MM.1S (cell line): ENCODE data around the gene STAT1.

ENCODE experiments used
- DNase-seq: peaks from one replicate; pipeline ENCODE4 v3.0.0-alpha.2; 2015
- H2AFZ ChIP-seq: fragments of 300-600 bp; sonication (generic); 2 replicates; pipeline ENCODE4 v1.6.0; 2016; ENCODE audit warnings: antibody characterized with exemption, low read length
- H3F3A ChIP-seq: fragments of 300-600 bp; sonication (generic); 2 replicates; pipeline ENCODE4 v1.6.1; 2016; ENCODE audit warnings: mild to moderate bottlenecking, antibody characterized with exemption, low read length, moderate library complexity, mixed read lengths; ENCODE audit not compliant: insufficient read depth
- H3K27ac ChIP-seq: fragments of 300-600 bp; sonication (generic); 2 replicates; pipeline ENCODE4 v1.5.1; 2016; ENCODE audit warnings: mild to moderate bottlenecking, low read length
- H3K27me3 ChIP-seq: fragments of 300-600 bp; sonication (generic); replicated peaks from 2 replicates; pipeline ENCODE4 v1.6.0; 2016; ENCODE audit warnings: low read length; ENCODE audit not compliant: insufficient read depth
- H3K36me3 ChIP-seq: fragments of 300-600 bp; sonication (generic); replicated peaks from 2 replicates; pipeline ENCODE4 v1.6.1; 2016; ENCODE audit warnings: mild to moderate bottlenecking, low read length, mixed read lengths; ENCODE audit not compliant: insufficient read depth
- H3K4me1 ChIP-seq: fragments of 300-600 bp; sonication (generic); 2 replicates; pipeline ENCODE4 v1.6.1; 2016; ENCODE audit warnings: low read length, mixed read lengths
- H3K4me2 ChIP-seq: fragments of 300-600 bp; sonication (generic); 2 replicates; pipeline ENCODE4 v1.6.0; 2016; ENCODE audit warnings: low read depth, low read length
- H3K4me3 ChIP-seq: fragments of 300-600 bp; sonication (generic); 2 replicates; pipeline ENCODE4 v1.5.1; 2016; ENCODE audit warnings: low read length, mixed read lengths
- H3K79me2 ChIP-seq: fragments of 300-600 bp; sonication (generic); 2 replicates; pipeline ENCODE4 v1.6.1; 2016; ENCODE audit warnings: mixed run types, low read length, mixed read lengths
- H3K9ac ChIP-seq: fragments of 300-600 bp; sonication (generic); 2 replicates; pipeline ENCODE4 v1.6.1; 2016; ENCODE audit warnings: low read length, mixed read lengths
- H3K9me2 ChIP-seq: fragments of 300-600 bp; sonication (generic); replicated peaks from 2 replicates; pipeline ENCODE4 v1.6.1; 2016; ENCODE audit warnings: mild to moderate bottlenecking, low read length, mixed read lengths; ENCODE audit not compliant: insufficient read depth
- H3K9me3 ChIP-seq: fragments of 300-600 bp; sonication (generic); replicated peaks from 2 replicates; pipeline ENCODE4 v1.6.1; 2016; ENCODE audit warnings: mild to moderate bottlenecking, low read length, mixed read lengths; ENCODE audit not compliant: insufficient read depth
- H4K20me1 ChIP-seq: fragments of 300-600 bp; sonication (generic); 2 replicates; pipeline ENCODE4 v1.6.1; 2016; ENCODE audit warnings: mild to moderate bottlenecking, low read length, moderate library complexity, mixed read lengths; ENCODE audit not compliant: insufficient read depth
- CTCF ChIP-seq: fragments of 300-600 bp; sonication (generic); IDR thresholded peaks from 2 replicates; pipeline ENCODE4 v1.5.1; 2016; ENCODE audit warnings: antibody characterized with exemption, low read length, mixed read lengths
- EZH2 ChIP-seq: fragments of 300-600 bp; sonication (generic); optimal IDR thresholded peaks from 2 replicates; pipeline ENCODE3; 2017; ENCODE audit warnings: low read depth, mild to moderate bottlenecking, antibody characterized with exemption, low read length, mixed read lengths
- EZH2phosphoT487 ChIP-seq: fragments of 300-600 bp; sonication (generic); IDR thresholded peaks from 2 replicates; pipeline ENCODE4 v1.6.1; 2018; ENCODE audit warnings: antibody characterized with exemption, low read length

STAT1 gene

GRCh38 chr2:190973726-190974628 is 40.0 kb downstream of the STAT1 start:
- Histone ChIP-seq H3K9me3 (no peaks in the 10 kb centered on the region), H3K27ac (no peak overlapping the region), H3K4me1 (no peaks in the 10 kb centered on the region), H3K4me3 (no peak overlapping the region), H3K27me3 (no peaks in the 10 kb centered on the region), H3K79me2 (no peaks in the 10 kb centered on the region), H4K20me1 (no peaks in the 10 kb centered on the region), H3K9me2 (no peaks in the 10 kb centered on the region), H2AFZ (no peak overlapping the region), H3K9ac (no peak overlapping the region), H3K36me3 (0 out of 2 replicates have a peak, but pooled peaks cover 10% of the 10 kb centered on the region), H3F3A (no peaks in the 10 kb centered on the region), H3K4me2 (no peak overlapping the region)
- no peak for DNase-seq
- no peak for TF ChIP-seq CTCF
- TF ChIP-seq EZH2, result no peak
- TF ChIP-seq EZH2phosphoT487, result no peak

DNA sequence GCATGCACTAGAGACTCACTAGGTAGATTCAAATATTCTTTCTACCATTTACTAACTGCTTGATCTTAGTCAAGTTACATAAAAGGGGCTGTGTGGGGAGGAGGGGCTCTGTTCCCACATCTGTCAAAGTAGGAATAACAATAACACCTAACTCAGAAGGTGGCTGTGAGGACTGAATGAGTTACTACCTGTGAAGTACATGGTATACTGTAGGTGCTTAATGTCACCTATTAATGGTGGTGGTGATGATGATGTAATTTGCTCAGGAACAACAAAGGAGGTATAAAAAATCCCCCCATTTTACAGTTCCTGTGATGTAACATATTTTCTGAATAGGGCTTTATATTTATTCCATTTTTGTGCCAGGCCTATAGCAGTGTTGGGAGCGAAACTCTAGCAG is 40.7 kb downstream of the STAT1 start:
- Histone ChIP-seq H3K27ac (no peak overlapping the region), H3K36me3 (0 out of 2 replicates have a peak, but pooled peaks cover 10% of the 10 kb centered on the region), H3K9me2 (no peaks in the 10 kb centered on the region), H3K9me3 (no peaks in the 10 kb centered on the region), H4K20me1 (no peaks in the 10 kb centered on the region), H2AFZ (no peak overlapping the region), H3K27me3 (no peaks in the 10 kb centered on the region), H3F3A (no peaks in the 10 kb centered on the region), H3K4me1 (no peaks in the 10 kb centered on the region), H3K79me2 (no peaks in the 10 kb centered on the region), H3K4me2 (no peak overlapping the region), H3K9ac (no peak overlapping the region), H3K4me3 (no peak overlapping the region)
- TF ChIP-seq EZH2 (no peak), EZH2phosphoT487 (no peak), CTCF (no peak)
- no peak for DNase-seq

DNA sequence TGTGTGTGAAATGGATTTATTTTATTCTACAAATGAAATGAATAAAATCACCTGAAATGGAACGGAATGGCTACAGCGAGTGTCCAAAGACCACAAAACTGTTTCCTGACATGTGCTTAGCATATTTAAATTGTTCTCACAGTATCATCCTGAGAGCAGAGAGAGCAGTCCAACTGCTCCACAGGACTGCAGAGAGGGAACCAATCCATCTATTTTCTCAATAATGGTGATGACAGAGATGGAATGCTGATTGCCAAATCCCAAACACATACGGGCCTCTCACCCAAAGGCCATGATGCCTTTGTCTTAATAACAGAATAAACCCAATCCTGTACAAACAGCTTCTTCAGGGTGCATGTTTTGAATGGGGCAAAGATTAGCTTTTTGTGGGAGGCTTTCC is 41.1 kb downstream of the STAT1 start:
- no peaks in the 10 kb centered on the region for H3F3A ChIP-seq

More for the DNA sequence above, 41.1 kb downstream of the STAT1 start:
- H3K9ac ChIP-seq, result no peak overlapping the region
- H3K4me1 ChIP-seq, result no peaks in the 10 kb centered on the region
- no peak overlapping the region for H3K27ac ChIP-seq
- H3K9me2 ChIP-seq, result no peaks in the 10 kb centered on the region
- H3K4me3 ChIP-seq, result no peak overlapping the region
- H4K20me1 ChIP-seq, result no peaks in the 10 kb centered on the region
- 0 out of 2 replicates have a peak, but pooled peaks cover 10% of the 10 kb centered on the region for H3K36me3 ChIP-seq
- H3K4me2 ChIP-seq, result no peak overlapping the region
- no peaks in the 10 kb centered on the region for H3K9me3 ChIP-seq
- no peak overlapping the region for H2AFZ ChIP-seq
- H3K27me3 ChIP-seq, result no peaks in the 10 kb centered on the region
- H3K79me2 ChIP-seq, result no peaks in the 10 kb centered on the region
- no peak for TF ChIP-seq EZH2phosphoT487
- no peak for TF ChIP-seq CTCF
- no peak for TF ChIP-seq EZH2
- no peak for DNase-seq
